HuH-7.5 (cell line): ENCODE data around the gene NBPF6.
"Not testable (repeated sequence)": the region's sequence is repeated elsewhere in the genome, so short reads cannot be mapped to it uniquely, and the experiment has no call there.

Experiments
- DNase-seq: peaks from one replicate; pipeline ENCODE4 v3.0.0; 2011; ENCODE audit warnings: low spot score

The NBPF6 gene, protein sequence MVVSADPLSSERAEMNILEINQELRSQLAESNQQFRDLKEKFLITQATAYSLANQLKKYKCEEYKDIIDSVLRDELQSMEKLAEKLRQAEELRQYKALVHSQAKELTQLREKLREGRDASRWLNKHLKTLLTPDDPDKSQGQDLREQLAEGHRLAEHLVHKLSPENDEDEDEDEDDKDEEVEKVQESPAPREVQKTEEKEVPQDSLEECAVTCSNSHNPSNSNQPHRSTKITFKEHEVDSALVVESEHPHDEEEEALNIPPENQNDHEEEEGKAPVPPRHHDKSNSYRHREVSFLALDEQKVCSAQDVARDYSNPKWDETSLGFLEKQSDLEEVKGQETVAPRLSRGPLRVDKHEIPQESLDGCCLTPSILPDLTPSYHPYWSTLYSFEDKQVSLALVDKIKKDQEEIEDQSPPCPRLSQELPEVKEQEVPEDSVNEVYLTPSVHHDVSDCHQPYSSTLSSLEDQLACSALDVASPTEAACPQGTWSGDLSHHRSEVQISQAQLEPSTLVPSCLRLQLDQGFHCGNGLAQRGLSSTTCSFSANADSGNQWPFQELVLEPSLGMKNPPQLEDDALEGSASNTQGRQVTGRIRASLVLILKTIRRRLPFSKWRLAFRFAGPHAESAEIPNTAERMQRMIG

DNA sequence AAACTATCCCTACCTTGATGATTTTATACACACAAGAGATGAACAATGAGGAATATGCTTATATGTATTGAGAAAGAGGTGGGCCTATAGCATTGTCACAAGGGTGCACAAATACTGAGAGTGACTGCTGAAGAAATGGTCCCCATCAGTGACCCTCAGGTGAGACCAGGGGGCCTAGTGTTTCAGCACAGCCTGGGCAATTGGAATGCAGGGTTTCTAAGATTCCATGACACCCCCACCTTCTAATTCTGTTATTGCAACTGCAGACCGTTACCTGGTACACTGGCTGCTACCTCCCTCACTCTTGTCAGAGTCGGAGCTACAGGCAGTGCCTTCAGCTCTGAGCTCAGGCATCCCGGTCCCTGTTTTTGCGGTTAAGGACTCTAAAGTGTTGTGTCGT is at the start of gene NBPF6:
NBPF6 (plus strand) TSS at position 301 of the 400 bp plus-strand sequence. CDS start 259 bp downstream, outside the sequence.
- not testable (repeated sequence) for DNase-seq

GRCh38 chr1:108411098-108411833 is 38.9 kb upstream of the NBPF6 start:
- not testable (repeated sequence) for DNase-seq

- DNase-seq, result not testable (repeated sequence)
Observed at GRCh38 chr1:108420129-108420528, 30.0 kb upstream of the NBPF6 start.

- not testable (repeated sequence) for DNase-seq
Observed at GRCh38 chr1:108421061-108421916, 28.9 kb upstream of the NBPF6 start.

GRCh38 chr1:108426877-108427276 is 23.3 kb upstream of the NBPF6 start:
- DNase-seq, result not testable (repeated sequence)

DNA sequence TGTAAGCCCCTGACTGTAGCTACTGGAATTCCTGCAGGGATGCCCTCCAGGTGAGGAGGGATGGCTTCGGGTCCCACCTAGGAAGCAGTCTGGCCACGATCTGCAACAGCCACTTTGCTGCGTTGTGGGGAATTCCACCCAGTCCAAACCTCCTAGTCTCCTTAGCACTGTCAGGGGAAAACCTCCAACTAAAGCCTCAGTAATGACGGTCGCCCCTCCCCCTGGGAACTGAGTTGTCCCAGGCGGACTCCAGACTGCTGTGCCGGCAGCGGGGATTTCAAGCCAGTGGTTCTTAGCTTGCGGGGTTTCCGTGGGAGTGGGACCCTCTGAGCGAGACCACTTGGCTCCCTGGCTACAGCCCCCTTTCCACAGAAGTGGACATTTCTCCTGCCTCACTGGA is 18.1 kb upstream of the NBPF6 start:
- not testable (repeated sequence) for DNase-seq

GRCh38 chr1:108433404-108433803 is 16.7 kb upstream of the NBPF6 start:
- DNase-seq, result not testable (repeated sequence)

DNA sequence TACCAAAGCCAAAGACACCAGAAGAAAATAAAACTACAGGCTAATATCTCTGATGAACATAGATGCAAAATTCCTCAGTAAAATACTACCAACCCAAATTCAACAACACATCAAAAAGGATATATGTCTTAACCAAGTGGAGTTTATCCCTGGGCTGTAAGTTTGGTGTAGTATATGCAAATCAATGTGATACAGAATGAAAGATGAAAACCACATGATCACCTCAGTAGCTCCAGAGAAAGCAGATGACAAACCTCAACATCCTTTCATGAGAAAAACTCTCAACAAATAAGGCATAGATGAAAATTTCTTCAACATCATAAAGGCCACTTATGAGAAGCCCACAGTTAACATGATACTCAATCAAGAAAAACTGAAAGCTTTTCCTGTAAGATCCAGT is 11.6 kb upstream of the NBPF6 start:
- not testable (repeated sequence) for DNase-seq

DNA sequence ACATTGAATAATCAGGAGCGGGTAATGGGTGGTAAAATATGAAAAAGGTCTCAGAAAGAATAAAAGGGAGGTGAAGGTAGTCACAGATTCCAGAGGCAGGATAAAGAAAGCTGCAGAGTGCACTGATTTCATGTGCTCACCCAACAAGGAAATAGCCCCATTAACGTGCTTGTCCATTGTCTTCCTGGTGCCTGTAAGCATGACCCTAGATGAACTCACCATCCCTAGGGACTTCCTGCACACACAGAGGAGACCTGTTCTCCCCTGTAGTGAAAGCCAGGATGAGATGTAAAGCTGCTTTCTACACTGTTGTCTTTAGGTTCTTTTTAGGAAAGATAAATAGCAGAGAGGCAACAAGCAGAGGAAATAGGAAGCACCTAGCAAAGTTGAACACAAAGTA is 4.4 kb downstream of the NBPF6 start:
- DNase-seq, result not testable (repeated sequence)

DNA sequence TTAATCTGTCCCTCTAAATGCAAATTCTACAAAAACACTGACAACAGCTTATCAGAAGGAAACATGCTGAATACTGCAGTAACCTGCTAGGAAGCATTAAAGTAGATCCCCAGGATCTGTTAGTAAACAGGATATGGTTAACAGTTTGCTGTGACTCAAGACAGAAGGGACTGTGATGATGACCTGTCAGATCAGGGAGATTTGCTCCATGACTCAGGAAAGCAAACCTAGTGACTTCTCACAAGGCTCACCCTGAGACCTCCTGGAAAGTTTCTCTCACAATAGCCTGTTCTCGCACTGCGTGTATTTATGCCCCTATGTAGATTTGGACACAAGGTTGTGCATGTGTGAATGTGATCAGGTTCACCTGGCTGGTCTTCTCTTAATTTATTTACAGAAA is 8.5 kb downstream of the NBPF6 start:
- DNase-seq, result not testable (repeated sequence)

- not testable (repeated sequence) for DNase-seq
Observed at GRCh38 chr1:108461758-108462157, 11.6 kb downstream of the NBPF6 start.

GRCh38 chr1:108463962-108464361 is 13.8 kb downstream of the NBPF6 start:
- DNase-seq, result not testable (repeated sequence)

DNA sequence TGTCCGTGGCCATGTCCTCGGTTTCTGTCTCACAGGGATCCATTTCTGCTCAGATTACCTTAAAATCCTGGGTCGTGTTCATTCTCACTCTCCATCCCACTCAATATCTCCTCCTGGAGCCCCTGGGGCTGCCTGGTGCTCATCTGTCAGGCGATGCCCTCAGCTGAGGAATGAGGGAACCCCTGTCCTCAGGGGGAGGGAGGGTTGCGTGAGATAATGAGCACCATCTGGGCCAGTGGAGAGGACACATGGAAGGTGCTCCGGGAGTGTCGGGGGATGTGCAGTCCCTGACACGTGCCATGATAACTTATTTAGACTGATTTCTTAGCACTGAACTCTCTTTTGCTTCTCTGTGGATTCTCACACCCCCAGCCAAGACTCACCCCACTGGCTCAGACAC is 16.0 kb downstream of the NBPF6 start:
- not testable (repeated sequence) for DNase-seq

GRCh38 chr1:108467155-108467554 is 17.0 kb downstream of the NBPF6 start:
- DNase-seq, result not testable (repeated sequence)

- DNase-seq, result not testable (repeated sequence)
Observed at GRCh38 chr1:108470750-108471149, 20.6 kb downstream of the NBPF6 start.

DNA sequence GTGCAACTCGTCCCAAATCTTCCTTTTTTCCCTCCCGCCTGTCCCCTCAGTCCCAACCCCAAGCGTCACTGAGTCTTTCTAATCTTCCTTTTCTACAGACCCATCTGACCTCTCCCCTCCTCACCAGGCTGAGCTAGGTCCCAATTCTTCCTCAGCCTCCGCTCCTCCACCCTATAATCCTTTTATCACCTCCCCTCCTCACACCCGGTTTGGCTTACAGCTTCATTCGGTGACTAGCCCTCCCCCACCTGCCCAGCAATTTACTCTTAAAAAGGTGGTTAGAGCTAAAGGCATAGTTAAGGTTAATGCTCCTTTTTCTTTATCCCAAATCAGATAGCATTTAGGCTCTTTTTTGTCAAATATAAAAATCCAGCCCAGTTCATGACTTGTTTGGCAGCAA is 24.4 kb downstream of the NBPF6 start:
- DNase-seq, result not testable (repeated sequence)

- no peak for DNase-seq
Observed at GRCh38 chr1:108478429-108479015, 28.4 kb downstream of the NBPF6 start.

DNA sequence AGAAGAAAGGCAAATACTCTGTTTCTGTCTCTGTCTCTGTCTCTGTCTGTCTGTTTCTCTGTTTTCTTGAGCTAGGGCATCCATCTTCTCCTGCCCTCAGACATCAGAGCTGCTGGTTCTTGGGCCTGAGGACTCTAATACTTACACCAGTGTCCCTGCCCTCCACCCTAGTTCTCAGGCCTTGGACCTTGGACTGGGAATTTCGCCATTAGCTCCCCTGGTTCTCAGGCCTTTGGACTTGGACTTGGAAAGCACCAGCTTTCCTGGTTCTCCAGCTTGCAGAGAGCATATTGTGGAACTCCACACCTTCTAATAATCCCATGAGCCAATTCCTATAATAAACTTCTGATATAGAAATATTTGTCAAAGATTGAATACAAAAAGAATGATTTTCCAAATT is 32.6 kb downstream of the NBPF6 start:
- no peak for DNase-seq

GRCh38 chr1:108485990-108486389 is 35.8 kb downstream of the NBPF6 start:
- DNase-seq, result not testable (repeated sequence)

- not testable (repeated sequence) for DNase-seq
Observed at GRCh38 chr1:108486707-108487106, 36.6 kb downstream of the NBPF6 start.

- not testable (repeated sequence) for DNase-seq
Observed at GRCh38 chr1:108495008-108495407, 44.9 kb downstream of the NBPF6 start.
